Epithelial cell of proximal tubule (primary cell): ENCODE results near the gene MAP4. TPM values are rescaled to one million over a fixed set of nuclear protein-coding genes. Genes with fewer than 3 reads are reported as not detected.

ENCODE experiments used
- DNase-seq: peaks from one replicate; pipeline ENCODE4 v3.0.0-alpha.2; 2011; ENCODE audit warnings: low read depth
- H3K4me3 ChIP-seq: 2 replicates; pipeline ENCODE4 v1.5.1; 2011; ENCODE audit warnings: low read depth, mild to moderate bottlenecking, low read length
- CTCF ChIP-seq: conservative IDR thresholded peaks from 2 replicates; pipeline ENCODE4 v1.5.1; 2012; ENCODE audit warnings: low read depth, mild to moderate bottlenecking, low read length
- total RNA-seq: library from RNA; depleted of rRNA; stranded (reverse); fragments of >200 nt; gene quantifications from 2 replicates; pipeline ENCODE4 v1.2.3, GENCODE V29; 2015

MAP4 gene
- total RNA-seq, 1 donor from 2014 or later = 111 TPM

- no peak for TF ChIP-seq CTCF
- no peak overlapping the region for H3K4me3 ChIP-seq
Observed at GRCh38 chr3:47848599-47849117, 167.6 kb downstream of the MAP4 start.

GRCh38 chr3:47847801-47848518, 168.3 kb downstream of the MAP4 start:
- no peak overlapping the region for H3K4me3 ChIP-seq
- no peak for TF ChIP-seq CTCF

More at GRCh38 chr3:47848599-47849117, 167.6 kb downstream of the MAP4 start:
- DNase-seq = no peak

GRCh38 chr3:47847260-47847659, 169.0 kb downstream of the MAP4 start:
- DNase-seq = no peak
- TF ChIP-seq CTCF = no peak
- H3K4me3 ChIP-seq = no peak overlapping the region

More at GRCh38 chr3:47847801-47848518, 168.3 kb downstream of the MAP4 start:
- DNase-seq = no peak

- DNase-seq = no peak
- H3K4me3 ChIP-seq = no peak overlapping the region
- no peak for TF ChIP-seq CTCF
Observed at GRCh38 chr3:47846880-47847248, 169.4 kb downstream of the MAP4 start.

- no peak overlapping the region for H3K4me3 ChIP-seq
- TF ChIP-seq CTCF = no peak
- DNase-seq = no peak
Observed at GRCh38 chr3:47846186-47846879, 169.9 kb downstream of the MAP4 start.

- no peak for DNase-seq
- TF ChIP-seq CTCF = no peak
- no peak overlapping the region for H3K4me3 ChIP-seq
Observed at GRCh38 chr3:47841786-47842349, 174.3 kb downstream of the MAP4 start.
